Spleen (tissue), 11 donors: ENCODE data around the gene PVRIG. TPM values are rescaled to one million over a fixed set of nuclear protein-coding genes. Genes with fewer than 3 reads are reported as not detected.

Experiments
- DNase-seq: peaks from one replicate; pipeline ENCODE4 v3.0.0-alpha.2; 2020
- H3K27ac ChIP-seq, 8 donors: fragments of 200-600 bp; sonication (generic) in 7 of 8; 1 replicate in 4 of 8; 2 replicates in 4 of 8; pipeline versions ENCODE4 v1.5.0 to v1.8.0; 2016 to 2021; ENCODE audit warnings: inconsistent platforms in 4 of 8, mild to moderate bottlenecking in 4 of 8, moderate library complexity in 1 of 8
- H3K27me3 ChIP-seq, 7 donors: fragments of 200-600 bp; sonication (generic) in 6 of 7; replicated peaks in 1 of 7; 1 replicate in 4 of 7; 2 replicates in 3 of 7; pipeline versions ENCODE4 v1.5.0 to v1.8.0; 2016 to 2021; ENCODE audit warnings: inconsistent platforms in 3 of 7, mild to moderate bottlenecking in 1 of 7
- H3K36me3 ChIP-seq, 6 donors: fragments of 200-600 bp; sonication (generic) in 5 of 6; 1 replicate in 4 of 6; 2 replicates in 2 of 6; pipeline versions ENCODE4 v1.5.0 to v1.8.0; 2016 to 2021; ENCODE audit warnings: inconsistent platforms in 2 of 6
- H3K4me1 ChIP-seq, 6 donors: fragments of 200-600 bp; sonication (generic) in 5 of 6; 1 replicate in 3 of 6; 2 replicates in 3 of 6; pipeline versions ENCODE4 v1.5.0 to v1.8.0; 2016 to 2021; ENCODE audit warnings: inconsistent platforms in 3 of 6
- H3K4me3 ChIP-seq, 8 donors: fragments of 200-600 bp; sonication (generic) in 7 of 8; 1 replicate in 4 of 8; 2 replicates in 4 of 8; pipeline versions ENCODE4 v1.5.0 to v1.8.0; 2016 to 2021; ENCODE audit warnings: inconsistent platforms in 4 of 8, mild to moderate bottlenecking in 4 of 8, moderate library complexity in 2 of 8
- H3K9me3 ChIP-seq, 8 donors: fragments of 200-600 bp; sonication (generic) in 7 of 8; 1 replicate in 4 of 8; 2 replicates in 4 of 8; pipeline versions ENCODE4 v1.5.0 to v1.8.0; 2016 to 2021; ENCODE audit warnings: inconsistent platforms in 4 of 8
- POLR2A ChIP-seq, 3 donors: fragments of 450-650 bp; IDR thresholded peaks; one replicate each; pipeline ENCODE4 v1.5.1; 2017; ENCODE audit warnings: antibody characterized with exemption in 3 of 3, mild to moderate bottlenecking in 1 of 3
- POLR2AphosphoS5 ChIP-seq, 3 donors: sonication (generic); formaldehyde crosslinking; IDR thresholded peaks; one replicate each; pipeline ENCODE4 v1.5.1; 2017; ENCODE audit warnings: antibody characterized with exemption in 3 of 3
- WGBS, 5 donors: extraction: QIAGEN DNeasy Blood & Tissue Kit in 3 of 5; methylation state at CpG; one replicate each; pipeline versions ENCODE4 v1.1.5 to v1.1.7; 2013 to 2018; 5-methylcytosine and 5-hydroxymethylcytosine counted together
- intact Hi-C: fragments of 100-400 bp; cut with DNase I; formaldehyde crosslinking; loops from one replicate; pipeline ENCODE4 v1.15.0; 2023; ENCODE audit warnings: low total_unique reads
- polyA plus RNA-seq, 3 donors: library from polyadenylated mRNA; stranded (reverse); fragments of 200-250 nt; gene quantifications; one replicate each; pipeline ENCODE4 v1.2.1, GENCODE V29; 2013
- total RNA-seq, 7 donors: library from RNA; depleted of rRNA in 3 of 7; stranded (reverse); fragments of >200 nt in 3 of 7; fragmentation: NEBNext Ultra II Directional in 4 of 7; extraction: Animal tissue kit (Norgen Biotek cat#: 25700) in 4 of 7; gene quantifications; one replicate each; pipeline versions ENCODE4 v1.1.0 to v1.2.1, GENCODE V29; 2016 to 2021
- TF ChIP-seq, protein P1 (sequence below), 11 experiments: fragments of 200-600 bp in 7 of 11; fragments of 450-650 bp in 4 of 11; sonication (generic) in 4 of 11; IDR thresholded peaks in 8 of 11; conservative IDR thresholded peaks in 3 of 11; 1 replicate in 7 of 11; 2 replicates in 4 of 11; pipeline versions ENCODE4 v1.4.0 to v1.8.0; 2016 to 2021; ENCODE audit warnings: antibody characterized with exemption in 11 of 11, inconsistent platforms in 4 of 11, mild to moderate bottlenecking in 1 of 11
- donor health status: healthy with polysubstance abuse.
- donor health status: DM: no; HTN: no; CAD: no; lungs with moderate emphysema.
- donor health status: DM: no; HTN: no; CAD: no.
- donor health status: Bipolar disorder and iron deficiency.
- donor health status: healthy.
- donor health status: DM: no; HTN: no; CAD: no.
- donor health status: DM: yes; HTN: yes; CAD: no.

The PVRIG gene
- total and polyA plus RNA-seq, 10 donors = 20.3 to 58.7 (median 32.1) TPM

- Histone ChIP-seq H3K27me3 (no peaks in the 10 kb centered on the region), H3K36me3 (no peaks in the 10 kb centered on the region), H3K4me3 (no peak overlapping the region), H3K4me1 (peaks cover 0 to 18% (median 11%) of the 10 kb centered on the region in 6 donors), H3K9me3 (no peaks in the 10 kb centered on the region), H3K27ac (no peak overlapping the region)
- TF ChIP-seq POLR2AphosphoS5 (IDR thresholded peaks at IDR 0.05) = no peak
- no peak for TF ChIP-seq POLR2A (IDR thresholded peaks at IDR 0.05)
- TF ChIP-seq, protein P1, sequence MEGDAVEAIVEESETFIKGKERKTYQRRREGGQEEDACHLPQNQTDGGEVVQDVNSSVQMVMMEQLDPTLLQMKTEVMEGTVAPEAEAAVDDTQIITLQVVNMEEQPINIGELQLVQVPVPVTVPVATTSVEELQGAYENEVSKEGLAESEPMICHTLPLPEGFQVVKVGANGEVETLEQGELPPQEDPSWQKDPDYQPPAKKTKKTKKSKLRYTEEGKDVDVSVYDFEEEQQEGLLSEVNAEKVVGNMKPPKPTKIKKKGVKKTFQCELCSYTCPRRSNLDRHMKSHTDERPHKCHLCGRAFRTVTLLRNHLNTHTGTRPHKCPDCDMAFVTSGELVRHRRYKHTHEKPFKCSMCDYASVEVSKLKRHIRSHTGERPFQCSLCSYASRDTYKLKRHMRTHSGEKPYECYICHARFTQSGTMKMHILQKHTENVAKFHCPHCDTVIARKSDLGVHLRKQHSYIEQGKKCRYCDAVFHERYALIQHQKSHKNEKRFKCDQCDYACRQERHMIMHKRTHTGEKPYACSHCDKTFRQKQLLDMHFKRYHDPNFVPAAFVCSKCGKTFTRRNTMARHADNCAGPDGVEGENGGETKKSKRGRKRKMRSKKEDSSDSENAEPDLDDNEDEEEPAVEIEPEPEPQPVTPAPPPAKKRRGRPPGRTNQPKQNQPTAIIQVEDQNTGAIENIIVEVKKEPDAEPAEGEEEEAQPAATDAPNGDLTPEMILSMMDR (IDR thresholded peaks at IDR 0.05 in 8 of 11, conservative IDR thresholded peaks at IDR 0.05 in 3 of 11) = no peak
- intact Hi-C loops = no loop called here
- DNase-seq = no peak
- WGBS, 5 donors = 85 to 93% (median 88%) methylated on average over 2 of the region's 2 CpGs
These were observed 34.0 kb upstream of the PVRIG start for GRCh38 chr7:100185726-100186125.

DNA sequence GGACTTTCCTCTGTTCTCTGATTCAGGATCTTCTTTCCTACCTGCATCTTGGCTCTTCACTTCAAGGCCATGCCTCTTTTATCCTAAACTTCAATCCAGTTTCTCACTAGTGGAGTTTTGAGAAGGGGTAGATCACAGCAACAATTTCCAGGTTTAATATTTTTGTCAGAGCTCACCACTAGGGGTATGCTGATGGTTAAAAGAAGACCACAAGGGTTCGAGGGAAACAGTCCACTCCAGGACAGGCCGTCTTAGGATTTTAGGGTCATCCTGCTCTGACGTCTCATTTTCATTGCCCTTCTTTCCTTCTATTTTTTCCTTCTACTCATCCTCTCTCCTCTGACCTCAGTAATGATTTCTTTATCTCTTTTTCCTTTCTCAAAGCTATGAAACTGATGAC lies 30.7 kb upstream of the PVRIG start:
- no peak for DNase-seq
- intact Hi-C loops = no loop called here

DNA sequence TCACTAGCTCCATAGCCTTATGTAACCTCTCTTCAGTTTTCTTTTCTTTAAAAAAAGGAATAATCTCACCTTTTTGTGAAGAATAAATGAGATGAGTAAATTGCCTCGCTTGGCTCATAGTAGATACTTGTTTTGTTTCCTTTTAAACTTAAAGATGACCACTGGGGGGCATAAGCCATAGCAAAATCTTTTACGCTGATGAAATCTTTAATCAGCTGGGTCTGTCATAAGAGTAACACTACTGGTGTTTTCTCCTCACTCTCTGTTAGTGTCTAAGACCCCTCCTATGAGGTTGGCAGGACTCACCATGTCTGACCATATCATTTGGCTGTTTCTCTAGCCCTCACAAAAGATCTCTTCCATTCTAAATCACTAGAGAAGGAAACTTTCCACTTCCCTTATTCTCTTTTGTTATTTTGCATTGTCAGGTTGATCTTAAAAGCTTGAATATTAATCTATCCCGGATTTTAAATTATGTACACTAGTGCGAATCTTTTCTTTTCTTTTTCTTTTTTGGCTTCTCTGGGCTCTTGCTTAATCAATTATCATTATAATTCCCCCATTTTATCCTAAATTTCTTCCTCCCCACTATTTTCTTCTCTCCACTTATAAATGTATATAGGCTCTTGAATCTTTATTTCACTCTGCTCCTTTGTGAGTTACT lies 29.6 kb upstream of the PVRIG start:
- peak overlapping the region in 6 of 8 donors; percentile 51 to 89 (median 80) for H3K27ac ChIP-seq
- intact Hi-C loops = no loop called here
- H3K9me3 ChIP-seq = no peaks in the 10 kb centered on the region
- TF ChIP-seq, protein P1 (IDR thresholded peaks at IDR 0.05 in 8 of 11, conservative IDR thresholded peaks at IDR 0.05 in 3 of 11) = peak in 10 of 11 experiments; percentile 20 to 61 (median 48)
- TF ChIP-seq POLR2A (IDR thresholded peaks at IDR 0.05) (no peak), POLR2AphosphoS5 (IDR thresholded peaks at IDR 0.05) (no peak)
- WGBS, 5 donors = 39 to 47% (median 43%) methylated on average over 4 of the region's 4 CpGs
- DNase-seq = no peak
- no peaks in the 10 kb centered on the region for H3K36me3 ChIP-seq
- no peak overlapping the region for H3K4me3 ChIP-seq
- no peaks in the 10 kb centered on the region for H3K27me3 ChIP-seq
- H3K4me1 ChIP-seq = peaks cover 7 to 56% (median 22%) of the 10 kb centered on the region in 6 donors

More for the DNA sequence above, 30.7 kb upstream of the PVRIG start:
- Histone ChIP-seq H3K27me3 (no peaks in the 10 kb centered on the region), H3K27ac (no peak overlapping the region), H3K36me3 (no peaks in the 10 kb centered on the region), H3K9me3 (no peaks in the 10 kb centered on the region), H3K4me3 (no peak overlapping the region), H3K4me1 (peaks cover 7 to 45% (median 22%) of the 10 kb centered on the region in 6 donors)
- 76 to 81% (median 79%) methylated on average over 3 of the region's 3 CpGs for WGBS, 5 donors
- TF ChIP-seq, protein P1 (IDR thresholded peaks at IDR 0.05 in 8 of 11, conservative IDR thresholded peaks at IDR 0.05 in 3 of 11) = no peak
- TF ChIP-seq POLR2A (IDR thresholded peaks at IDR 0.05) = no peak
- no peak for TF ChIP-seq POLR2AphosphoS5 (IDR thresholded peaks at IDR 0.05)

- WGBS, 5 donors = 19 to 35% (median 23%) methylated on average over 2 of the region's 2 CpGs
- Histone ChIP-seq H3K4me1 (peaks cover 7 to 66% (median 26%) of the 10 kb centered on the region in 6 donors), H3K27me3 (no peaks in the 10 kb centered on the region), H3K36me3 (no peaks in the 10 kb centered on the region), H3K27ac (peak overlapping the region; percentile 35 to 89 (median 78)), H3K9me3 (no peaks in the 10 kb centered on the region), H3K4me3 (no peak overlapping the region)
- intact Hi-C loops = no loop called here
- no peak for DNase-seq
- TF ChIP-seq, protein P1 (IDR thresholded peaks at IDR 0.05 in 8 of 11, conservative IDR thresholded peaks at IDR 0.05 in 3 of 11) = no peak
- TF ChIP-seq POLR2A (IDR thresholded peaks at IDR 0.05) (no peak), POLR2AphosphoS5 (IDR thresholded peaks at IDR 0.05) (no peak)
These were observed 28.0 kb upstream of the PVRIG start for GRCh38 chr7:100191775-100192174.
